NCI-H1092 (cell line): Measurements from ENCODE around the gene TMIGD3.

ENCODE experiments used
- DNase-seq: peaks from one replicate; lab custom pipeline; 2025; lab: John Stamatoyannopoulos, UW

Gene TMIGD3

GRCh38 chr1:111507411-111508201 is 4.2 kb upstream of the TMIGD3 start:
- DNase-seq = no peak

- DNase-seq = no peak
These were observed 3.1 kb upstream of the TMIGD3 start for GRCh38 chr1:111506561-111506960.

GRCh38 chr1:111505641-111506119 is 2.2 kb upstream of the TMIGD3 start:
- DNase-seq = no peak

- DNase-seq = no peak
These were observed 664 bp upstream of the TMIGD3 start for GRCh38 chr1:111504097-111504496.

GRCh38 chr1:111501645-111502044 is 1.8 kb downstream of the TMIGD3 start:
- DNase-seq = no peak

GRCh38 chr1:111499026-111499785 is 4.2 kb downstream of the TMIGD3 start:
- DNase-seq = no peak

- DNase-seq = no peak
These were observed 5.8 kb downstream of the TMIGD3 start for GRCh38 chr1:111497592-111497991.

- DNase-seq = no peak
These were observed 7.0 kb downstream of the TMIGD3 start for GRCh38 chr1:111496398-111496797.

GRCh38 chr1:111491070-111491469 is 12.4 kb downstream of the TMIGD3 start:
- no peak for DNase-seq

- no peak for DNase-seq
These were observed 13.2 kb downstream of the TMIGD3 start for GRCh38 chr1:111490220-111490619.

- DNase-seq = no peak
These were observed 13.8 kb downstream of the TMIGD3 start for GRCh38 chr1:111489604-111490003.

- DNase-seq = no peak
These were observed 14.8 kb downstream of the TMIGD3 start for GRCh38 chr1:111488669-111489068.

- no peak for DNase-seq
These were observed 16.3 kb downstream of the TMIGD3 start for GRCh38 chr1:111487133-111487532.

GRCh38 chr1:111486431-111486830 is 17.0 kb downstream of the TMIGD3 start:
- no peak for DNase-seq

- DNase-seq = no peak
These were observed 18.9 kb downstream of the TMIGD3 start for GRCh38 chr1:111484391-111485026.

- DNase-seq = no peak
These were observed 19.6 kb downstream of the TMIGD3 start for GRCh38 chr1:111483876-111484275.

GRCh38 chr1:111483166-111483565 is 20.3 kb downstream of the TMIGD3 start:
- DNase-seq = no peak

GRCh38 chr1:111481387-111482221 is 21.8 kb downstream of the TMIGD3 start:
- DNase-seq = peak; percentile 27

- DNase-seq = no peak
These were observed 22.8 kb downstream of the TMIGD3 start for GRCh38 chr1:111480674-111481073.

GRCh38 chr1:111476761-111477309 is 26.6 kb downstream of the TMIGD3 start:
- DNase-seq = no peak

GRCh38 chr1:111476214-111476613 is 27.2 kb downstream of the TMIGD3 start:
- DNase-seq = no peak

GRCh38 chr1:111475701-111476100 is 27.7 kb downstream of the TMIGD3 start:
- no peak for DNase-seq
